Measurements from ENCODE around the gene ASAP2.
"Not testable (repeated sequence)": the region's sequence is repeated elsewhere in the genome, so short reads cannot be mapped to it uniquely, and the experiment has no call there.

Gene ASAP2

DNA sequence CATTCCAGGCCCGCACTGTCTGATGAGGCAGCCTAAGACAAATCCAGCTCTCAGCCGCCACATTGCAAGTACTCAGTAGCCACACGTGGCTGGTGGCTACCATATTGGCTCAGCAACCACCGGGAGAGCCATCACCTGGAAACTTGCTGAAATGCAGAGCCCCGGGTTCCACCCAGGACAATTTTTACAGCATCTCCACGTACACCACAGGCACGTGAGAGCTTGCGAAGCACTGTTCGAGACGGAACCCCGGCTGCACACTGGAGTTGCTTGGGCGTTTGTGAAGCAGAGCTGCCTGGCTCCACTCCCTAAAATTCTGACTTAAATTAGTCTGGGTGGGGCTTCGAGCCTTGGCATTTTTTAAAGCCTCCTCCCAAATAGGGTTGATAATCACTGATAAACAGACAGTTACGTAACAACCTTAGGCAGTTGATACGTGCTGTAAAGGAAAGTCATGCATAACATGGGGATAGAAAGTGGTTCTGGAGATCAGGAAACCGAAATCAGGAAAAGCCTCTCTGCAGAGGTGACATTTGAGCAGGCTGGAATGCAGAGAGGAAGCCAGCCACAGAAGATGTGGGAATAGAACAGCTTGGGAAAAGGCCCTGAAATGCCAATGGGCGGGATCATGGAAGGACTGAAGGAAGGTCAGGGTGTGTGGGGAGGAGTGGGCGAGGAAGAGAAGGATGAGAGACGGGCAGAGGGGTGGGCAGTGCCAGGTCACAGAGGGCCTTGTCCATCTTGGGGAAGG is 6.2 kb downstream of the ASAP2 start:
- no peak for DNase-seq

DNA sequence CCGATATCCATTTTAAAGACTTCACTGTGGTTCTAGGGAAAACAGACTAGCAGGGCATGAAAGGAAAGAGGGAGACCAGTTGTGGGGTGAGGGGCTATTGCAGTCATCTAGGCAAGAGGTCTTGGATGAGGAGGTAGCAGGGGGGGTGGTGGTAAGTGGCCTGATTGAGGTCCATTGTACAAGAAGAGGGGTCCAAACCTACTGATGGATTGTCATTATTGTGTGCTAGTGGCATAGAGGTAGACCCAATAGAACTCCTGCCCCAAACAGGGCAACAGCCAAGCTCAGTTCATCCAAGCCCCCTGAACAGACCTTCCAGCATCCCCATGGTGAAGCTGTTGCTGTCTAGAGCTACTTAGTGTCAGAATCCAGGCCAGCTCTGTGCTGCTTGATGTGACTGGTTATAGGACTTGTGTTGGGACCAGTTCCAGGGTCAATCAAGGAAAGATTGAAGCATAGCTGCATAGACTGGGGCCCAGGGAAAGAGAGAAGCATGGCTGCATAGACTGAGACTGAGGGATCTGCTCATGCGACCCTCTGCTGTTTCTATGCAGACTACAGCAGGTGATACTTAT is 7.0 kb downstream of the ASAP2 start:
- no peak for DNase-seq

DNA sequence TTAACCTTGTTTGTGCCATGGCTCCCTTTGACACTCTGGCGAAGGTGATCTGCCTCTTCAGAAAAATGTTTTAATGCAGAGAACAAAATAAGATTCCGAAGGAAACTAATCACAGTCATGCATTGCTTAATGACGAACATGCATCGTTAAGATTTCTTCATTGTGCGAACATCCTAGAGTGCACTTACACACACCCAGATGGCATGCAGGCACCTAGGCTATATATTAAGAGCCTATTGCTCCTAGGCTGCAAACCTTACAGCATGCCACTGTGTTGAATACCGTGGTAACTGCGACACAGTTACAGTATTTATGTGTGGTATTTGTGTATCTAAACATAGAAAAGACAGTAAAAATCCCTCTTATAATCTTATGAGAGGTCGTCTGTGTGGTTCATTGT is 8.3 kb downstream of the ASAP2 start:
- DNase-seq = peak; percentile 47

- peak; percentile 62 for DNase-seq
Measured at GRCh38 chr2:9215680-9216079, 9.1 kb downstream of the ASAP2 start.

DNA sequence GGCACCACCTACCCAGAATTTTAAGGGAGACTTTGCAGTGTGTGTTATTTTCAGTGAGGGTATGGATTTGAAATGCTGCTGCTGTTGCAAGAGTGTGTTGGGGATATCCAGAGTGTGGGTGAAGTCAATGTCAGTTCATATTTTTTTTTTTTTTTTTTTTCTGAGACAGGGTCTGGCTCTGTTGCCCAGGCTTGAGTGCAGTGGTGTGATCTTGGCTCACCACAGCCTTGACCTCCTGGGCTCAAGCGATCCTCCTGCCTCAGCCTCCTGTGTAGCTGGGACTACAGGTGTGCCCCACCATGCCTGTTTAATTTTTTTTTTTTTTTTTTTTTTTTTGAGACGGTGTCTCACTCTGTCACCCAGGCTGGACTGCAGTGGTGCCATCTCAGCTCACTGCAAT is 9.5 kb downstream of the ASAP2 start:
- not testable (repeated sequence) for DNase-seq

DNA sequence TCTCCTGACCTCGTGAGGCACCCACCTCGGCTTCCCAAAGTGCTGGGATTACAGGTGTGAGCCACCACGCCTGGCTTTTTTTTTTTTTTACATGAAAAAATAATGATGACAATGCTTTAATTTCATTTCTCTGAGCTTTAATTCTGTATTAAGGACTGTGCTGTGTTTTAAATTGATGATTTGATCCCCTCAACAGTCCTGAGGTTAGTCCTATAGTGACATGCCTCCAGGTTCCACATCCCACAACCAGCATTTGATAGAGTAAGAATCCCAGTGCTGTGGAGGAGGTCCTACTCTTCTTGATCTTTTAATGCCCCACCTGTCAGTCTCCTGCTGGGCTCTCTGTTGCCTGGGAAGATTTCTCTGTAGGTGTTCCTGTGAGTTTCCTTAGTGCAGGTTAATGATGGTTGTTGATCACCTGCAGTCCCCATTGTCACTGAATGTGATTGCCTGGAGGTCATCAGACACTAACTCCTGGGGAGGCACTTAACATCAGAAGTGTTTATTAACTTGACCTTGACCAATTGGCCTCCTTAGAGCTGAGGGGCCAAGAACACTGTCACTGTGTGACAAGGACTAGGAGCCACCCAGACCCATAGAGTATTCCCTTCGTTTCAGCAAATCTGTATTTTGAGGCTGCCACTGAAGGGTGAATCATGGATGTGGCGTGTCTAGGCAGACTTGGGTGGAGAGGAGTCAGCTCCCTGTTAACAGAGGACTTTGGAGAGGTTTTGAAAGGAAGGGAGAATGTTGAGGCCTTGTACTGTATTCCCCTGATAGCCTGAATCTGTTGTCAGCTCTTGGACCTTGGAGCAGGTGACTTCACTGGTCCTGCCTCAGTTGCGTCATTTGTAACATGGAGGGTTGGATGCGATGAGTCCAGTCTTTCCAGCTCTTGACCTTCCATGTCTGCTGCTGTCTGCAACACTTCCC is 11.5 kb downstream of the ASAP2 start:
- DNase-seq = no peak

DNA sequence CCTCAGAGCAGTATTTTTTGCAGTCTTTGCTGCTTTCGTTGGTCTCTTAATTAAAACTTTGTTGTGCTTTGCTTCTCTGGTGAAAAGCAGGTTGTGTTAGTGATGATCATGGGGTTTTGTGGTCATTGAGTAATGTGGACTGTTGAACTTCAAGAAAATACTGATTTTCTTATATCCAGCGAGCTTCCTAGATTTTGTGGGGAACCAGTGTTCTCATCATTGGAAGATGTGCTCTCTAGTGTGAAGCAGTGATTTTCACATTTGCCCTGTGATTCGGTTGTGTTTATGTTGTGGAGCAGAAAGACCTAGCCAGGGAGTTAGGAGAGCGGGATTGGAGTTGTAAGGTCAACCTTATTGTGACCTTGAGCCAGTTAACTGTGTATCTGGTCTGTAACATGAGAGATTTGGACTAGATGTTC is 12.4 kb downstream of the ASAP2 start:
- DNase-seq = no peak

GRCh38 chr2:9220201-9220600 is 13.6 kb downstream of the ASAP2 start:
- no peak for DNase-seq

DNA sequence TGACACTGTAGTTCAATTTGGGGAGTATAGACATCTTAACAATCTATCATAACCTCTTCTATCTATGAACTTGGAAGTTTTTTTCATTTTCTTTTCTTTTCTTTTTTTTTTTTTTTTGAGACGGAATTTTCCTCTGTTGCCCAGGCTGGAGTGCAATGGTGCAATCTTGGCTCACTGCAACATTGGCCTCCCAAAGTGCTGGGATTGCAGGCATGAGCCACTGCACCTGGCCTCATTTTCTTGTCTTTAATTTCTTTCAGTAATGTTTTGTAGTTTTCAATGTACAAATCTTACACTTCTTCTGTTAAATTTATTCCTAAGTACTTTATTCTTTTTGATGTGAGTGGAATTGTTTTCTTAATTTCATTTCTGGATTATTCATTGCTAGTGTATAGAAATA is 14.6 kb downstream of the ASAP2 start:
- DNase-seq = no peak

GRCh38 chr2:9222239-9222892 is 15.8 kb downstream of the ASAP2 start:
- DNase-seq = no peak

DNA sequence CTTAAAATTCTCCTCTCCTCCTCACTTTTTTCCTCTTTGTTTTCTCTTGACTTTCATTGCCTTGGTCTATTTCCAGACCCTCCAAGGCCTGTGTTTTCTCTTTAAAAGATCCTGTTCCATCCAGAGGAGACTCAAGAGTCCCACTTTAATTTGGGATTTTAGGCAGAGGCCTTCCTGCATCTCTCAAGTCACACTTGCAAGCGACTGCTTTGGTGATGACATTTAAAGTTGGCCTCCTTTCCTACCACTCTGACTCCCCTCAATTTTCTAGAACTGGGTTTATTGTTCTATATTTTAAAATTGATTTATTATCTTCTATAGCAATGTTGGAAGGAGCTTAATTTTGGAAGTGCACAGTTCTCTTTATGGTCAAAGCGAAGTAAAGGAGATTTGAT is 16.3 kb downstream of the ASAP2 start:
- DNase-seq = no peak

DNA sequence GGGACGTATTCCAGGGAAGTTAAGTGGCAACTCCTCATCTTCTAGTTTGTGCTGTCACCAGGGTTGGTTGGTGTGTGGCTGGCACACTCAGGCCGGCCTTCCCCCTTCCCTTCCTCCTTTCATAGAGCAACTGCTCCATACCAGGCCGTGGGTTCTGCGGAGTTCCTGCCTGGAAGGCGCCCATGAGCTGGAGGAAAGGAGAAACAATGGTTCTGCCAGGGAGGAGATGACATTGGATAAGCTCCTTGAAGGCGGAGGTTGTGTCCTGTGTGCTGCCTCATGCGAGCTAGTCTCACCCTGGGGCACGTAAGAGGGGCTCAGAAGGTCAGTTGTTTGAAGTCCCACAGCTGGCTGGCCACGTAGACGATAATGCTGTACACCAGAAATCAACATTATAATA is 19.2 kb downstream of the ASAP2 start:
- DNase-seq = no peak

DNA sequence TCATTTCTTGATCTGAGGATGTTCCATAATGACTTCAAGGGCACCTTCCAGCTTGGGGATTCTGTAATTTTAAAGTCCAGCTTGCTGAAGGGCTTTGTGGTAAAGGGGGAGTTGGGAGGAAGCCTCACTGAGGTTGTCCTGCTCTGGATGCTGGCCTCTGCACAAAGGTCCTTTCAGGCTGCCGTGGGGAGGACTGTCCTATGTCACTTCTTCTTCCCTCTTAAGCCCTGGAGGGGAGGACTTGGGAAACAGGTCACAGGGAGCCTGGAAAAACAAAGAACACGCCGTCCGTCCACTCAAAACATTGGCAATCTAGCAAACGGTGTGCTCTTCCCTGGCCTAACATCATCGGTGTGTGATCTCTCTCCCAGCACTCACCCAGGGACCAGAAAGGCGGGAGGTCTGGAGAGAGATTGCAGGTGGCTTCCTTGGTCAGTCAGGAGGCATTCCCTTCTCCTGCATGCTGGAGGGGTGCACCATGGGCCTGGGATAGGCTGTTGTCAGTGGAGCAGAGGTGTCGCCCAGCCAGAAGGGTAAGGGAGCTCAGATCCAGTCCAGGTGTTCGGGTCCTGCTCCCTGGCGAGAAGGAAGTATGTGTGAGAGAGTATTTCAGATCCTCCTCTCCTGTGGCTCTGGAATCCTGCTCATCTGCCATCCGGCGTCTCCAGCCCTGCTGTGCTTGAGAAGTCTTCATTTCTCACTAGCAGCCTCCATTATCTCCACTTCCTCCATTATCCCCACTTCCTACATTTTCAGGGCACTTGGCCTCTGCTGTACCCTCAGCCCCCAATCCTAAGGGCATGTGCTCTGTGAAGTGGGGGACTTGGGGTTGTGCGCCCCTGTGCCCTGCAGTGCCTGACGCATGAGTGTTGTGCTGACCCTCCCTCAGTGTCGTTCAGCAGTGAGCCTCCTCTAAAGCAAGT is 20.1 kb downstream of the ASAP2 start:
- DNase-seq = no peak

DNA sequence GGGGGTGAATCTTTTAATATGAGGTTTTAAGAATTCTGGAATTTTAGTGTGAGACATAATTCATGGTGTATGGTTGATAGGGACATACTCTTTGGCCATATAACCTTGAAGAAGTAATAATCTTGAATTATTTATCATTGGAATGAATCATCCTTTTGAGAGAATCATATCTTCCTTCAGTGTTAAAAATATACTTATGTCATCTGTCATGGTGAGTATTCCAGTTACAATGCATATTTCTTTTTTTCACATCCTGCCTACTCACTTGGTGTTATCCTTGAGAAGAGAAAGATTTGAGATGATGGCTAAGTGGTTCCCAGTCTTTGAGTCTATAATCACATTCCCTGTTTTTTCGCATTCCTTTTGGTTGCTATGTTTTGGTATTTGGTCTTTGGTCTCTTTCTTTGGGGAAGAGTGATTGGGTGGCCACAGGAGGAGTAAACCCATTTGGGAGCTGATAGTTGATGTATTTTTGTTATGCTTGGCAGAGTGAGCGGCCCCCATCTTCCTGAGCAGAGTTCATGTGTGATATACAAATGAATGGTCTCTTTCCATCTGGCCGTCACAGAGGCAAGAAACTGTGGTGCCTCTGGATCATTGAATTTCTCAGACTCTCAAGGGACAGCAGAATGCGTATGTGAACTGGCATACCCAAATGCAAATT is 21.6 kb downstream of the ASAP2 start:
- no peak for DNase-seq

- DNase-seq = no peak
Measured at GRCh38 chr2:9228781-9229469, 22.3 kb downstream of the ASAP2 start.

DNA sequence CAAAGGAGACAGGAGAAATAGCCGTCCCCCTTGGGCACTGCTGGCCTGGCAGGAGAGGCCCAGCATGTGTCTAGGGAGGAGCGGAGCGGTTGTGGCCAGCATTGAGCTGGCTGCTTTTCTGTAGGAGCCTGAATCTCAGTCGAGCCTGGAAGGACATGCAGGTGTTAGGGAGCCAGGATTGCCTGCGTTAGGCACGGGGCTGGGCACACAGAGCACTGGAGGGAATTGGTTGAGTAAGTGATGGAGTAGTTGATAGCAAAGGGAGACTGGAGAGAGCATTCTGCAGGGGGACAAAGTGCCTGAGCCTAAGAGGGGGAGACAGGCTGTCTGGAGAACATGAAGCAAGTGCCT is 22.8 kb downstream of the ASAP2 start:
- no peak for DNase-seq

DNA sequence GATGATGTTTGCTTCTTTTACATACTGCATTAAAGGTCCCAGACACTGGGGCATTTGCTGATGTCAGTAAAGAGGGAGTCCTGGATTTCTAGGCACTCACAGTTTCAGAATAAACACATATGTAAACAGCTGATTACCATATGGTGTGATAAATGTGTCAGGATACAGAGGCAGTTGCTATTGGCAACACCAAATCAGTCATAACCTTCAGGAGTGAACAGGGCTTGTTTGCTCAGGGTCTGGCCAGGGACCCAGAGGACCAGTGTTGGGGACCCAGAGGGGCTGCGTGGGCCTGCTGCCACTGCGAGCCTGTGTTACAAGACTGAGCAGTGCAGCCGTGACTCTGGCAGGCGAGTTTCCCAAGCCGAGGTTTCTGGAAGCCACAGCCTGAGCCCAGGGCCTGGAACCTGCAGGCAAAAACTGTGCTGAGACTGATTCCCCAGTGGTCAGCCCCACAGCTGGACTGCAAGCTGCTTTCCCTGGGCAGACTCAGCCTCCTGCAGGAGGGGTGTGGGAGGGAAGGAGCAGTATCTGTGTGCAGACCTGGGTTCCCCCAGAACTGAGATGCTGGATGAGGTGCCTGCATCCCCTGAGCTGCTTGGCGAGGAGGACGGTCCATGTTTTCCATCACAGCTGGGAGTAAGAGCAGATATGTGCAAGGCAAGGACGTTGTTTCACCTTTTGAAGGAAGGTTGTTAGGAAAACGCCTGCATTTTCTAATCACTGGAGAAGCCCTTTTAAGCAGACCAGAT is 23.6 kb downstream of the ASAP2 start:
- DNase-seq = no peak

DNA sequence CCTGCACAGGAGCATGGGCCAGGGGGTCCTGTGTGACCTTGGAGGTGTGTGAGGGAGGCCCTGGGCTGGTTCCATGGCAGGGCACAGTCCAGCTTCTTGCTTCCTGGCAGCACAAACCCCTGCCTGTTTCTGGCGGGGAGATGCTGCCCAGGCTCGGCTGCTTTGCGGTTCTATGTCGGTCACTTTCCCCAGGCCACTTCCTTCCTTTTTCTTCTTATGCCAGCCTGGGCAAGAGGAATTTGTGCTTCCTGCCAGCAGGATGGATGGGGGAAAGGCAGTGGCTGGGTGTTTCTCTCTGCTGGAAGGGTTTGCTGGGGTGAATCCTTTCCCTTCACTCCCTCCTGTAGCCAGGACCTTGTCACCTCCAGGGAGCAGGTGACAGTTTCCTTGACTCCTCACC is 24.3 kb downstream of the ASAP2 start:
- no peak for DNase-seq

GRCh38 chr2:9231291-9232165 is 24.9 kb downstream of the ASAP2 start:
- peak; percentile 28 for DNase-seq

Data from DMS79 treated with DMSO at 0.1 percent for 48 hours (cell line).